Embryonic facial prominence (tissue), 1 donor: ENCODE measurements around the gene TMPRSS11A.

Source experiments
- DNase-seq: peaks from one replicate; pipeline ENCODE4 v3.0.0-alpha.2; 2016; ENCODE audit errors: extremely low spot score

Gene TMPRSS11A

GRCh38 chr4:67963356-67963755 lies at the start of gene TMPRSS11A:
TSS of gene TMPRSS11A (minus strand) at chr4:67963493. CDS start at chr4:67963393, 100 bp downstream.
- DNase-seq, result no peak

- no peak for DNase-seq
These were observed 48.4 kb upstream of the TMPRSS11A start for GRCh38 chr4:68011684-68012083.

GRCh38 chr4:68002906-68003305 lies 39.6 kb upstream of the TMPRSS11A start:
- DNase-seq, result no peak

GRCh38 chr4:67996127-67996526 lies 32.8 kb upstream of the TMPRSS11A start:
- no peak for DNase-seq

- DNase-seq, result no peak
These were observed 25.7 kb upstream of the TMPRSS11A start for GRCh38 chr4:67988991-67989390.

- DNase-seq, result no peak
These were observed 20.0 kb upstream of the TMPRSS11A start for GRCh38 chr4:67983333-67983732.

- no peak for DNase-seq
These were observed 17.2 kb upstream of the TMPRSS11A start for GRCh38 chr4:67980512-67980911.

GRCh38 chr4:67973608-67974007 lies 10.3 kb upstream of the TMPRSS11A start:
- DNase-seq, result no peak

GRCh38 chr4:67954890-67955289 lies 8.4 kb downstream of the TMPRSS11A start:
- no peak for DNase-seq

- DNase-seq, result no peak
These were observed 22.2 kb downstream of the TMPRSS11A start for GRCh38 chr4:67941074-67941473.

GRCh38 chr4:67940506-67940905 lies 22.8 kb downstream of the TMPRSS11A start:
- no peak for DNase-seq

GRCh38 chr4:67939195-67939594 lies 24.1 kb downstream of the TMPRSS11A start:
- no peak for DNase-seq

- DNase-seq, result no peak
These were observed 27.4 kb downstream of the TMPRSS11A start for GRCh38 chr4:67935888-67936287.

- no peak for DNase-seq
These were observed 28.7 kb downstream of the TMPRSS11A start for GRCh38 chr4:67934628-67935027.

- no peak for DNase-seq
These were observed 29.5 kb downstream of the TMPRSS11A start for GRCh38 chr4:67933755-67934154.

- no peak for DNase-seq
These were observed 30.3 kb downstream of the TMPRSS11A start for GRCh38 chr4:67933038-67933437.

GRCh38 chr4:67931256-67931655 lies 32.0 kb downstream of the TMPRSS11A start:
- no peak for DNase-seq

GRCh38 chr4:67929426-67929825 lies 33.9 kb downstream of the TMPRSS11A start:
- DNase-seq, result no peak

GRCh38 chr4:67928546-67928945 lies 34.7 kb downstream of the TMPRSS11A start:
- no peak for DNase-seq

GRCh38 chr4:67927251-67927650 lies 36.0 kb downstream of the TMPRSS11A start:
- no peak for DNase-seq

- no peak for DNase-seq
These were observed 36.8 kb downstream of the TMPRSS11A start for GRCh38 chr4:67926485-67926884.

- DNase-seq, result no peak
These were observed 40.6 kb downstream of the TMPRSS11A start for GRCh38 chr4:67922697-67923096.

- DNase-seq, result no peak
These were observed 44.9 kb downstream of the TMPRSS11A start for GRCh38 chr4:67918428-67918827.

- no peak for DNase-seq
These were observed 47.8 kb downstream of the TMPRSS11A start for GRCh38 chr4:67915400-67915966.
